Measurements from ENCODE around the gene DOCK3. TPM values are rescaled to one million over a fixed set of nuclear protein-coding genes. Genes with fewer than 3 reads are reported as not detected.

DOCK3 gene
- total RNA-seq, 1 experiment from 2014 or later = 8.3 TPM

- DNase-seq = no peak
- Histone ChIP-seq H3K18ac (ENCODE audit: insufficient read length, low read depth, low read length) (no peak overlapping the region), H3K79me2 (ENCODE audit: insufficient read depth, low read length) (no peaks in the 10 kb centered on the region), H3K27ac (ENCODE audit: insufficient read length, low read depth, low read length) (no peak overlapping the region), H3K23me2 (ENCODE audit: insufficient read length, low read depth, low read length, poor library complexity, severe bottlenecking) (no peaks in the 10 kb centered on the region), H3K9me3 (ENCODE audit: control insufficient read depth, low read depth, low read length) (no peaks in the 10 kb centered on the region), H4K5ac (ENCODE audit: insufficient read length, low read depth, low read length) (no peak overlapping the region), H4K8ac (replicated peaks; ENCODE audit: insufficient read length, low read depth, low read length) (no peak overlapping the region), H3K9ac (ENCODE audit: extremely low read depth, insufficient read length, low read length) (no peak overlapping the region), H2AK5ac (ENCODE audit: insufficient read length, low read length) (no peak overlapping the region), H3K56ac (ENCODE audit: insufficient read length, low read depth, low read length) (no peak overlapping the region), H3K23ac (ENCODE audit: insufficient read length, low read depth, low read length) (no peak overlapping the region), H2BK15ac (ENCODE audit: low read depth, low read length) (no peak overlapping the region), H2AFZ (ENCODE audit: low read length) (no peak overlapping the region), H3K79me1 (ENCODE audit: insufficient read depth, low read depth, low read length, poor library complexity, severe bottlenecking) (no peaks in the 10 kb centered on the region), H3K4me1 (ENCODE audit: insufficient read depth, low read length) (no peaks in the 10 kb centered on the region), H2BK20ac (ENCODE audit: low read depth, low read length, poor library complexity, severe bottlenecking) (no peak overlapping the region), H2BK5ac (ENCODE audit: insufficient read length, low read length) (no peak overlapping the region), H3T11ph (ENCODE audit: low read length) (no peak overlapping the region), H2BK12ac (ENCODE audit: insufficient read length, low read depth, low read length) (no peak overlapping the region), H3K4me2 (ENCODE audit: insufficient read depth, insufficient read length, low read length) (no peak overlapping the region), H3K4ac (ENCODE audit: low read depth, low read length) (no peak overlapping the region), H3K27me3 (ENCODE audit: insufficient read depth, low read length) (no peaks in the 10 kb centered on the region), H2BK120ac (ENCODE audit: low read depth, low read length, poor library complexity, severe bottlenecking) (no peak overlapping the region), H4K20me1 (ENCODE audit: control insufficient read depth, insufficient read depth, insufficient read length) (no peaks in the 10 kb centered on the region), H3K14ac (ENCODE audit: insufficient read depth, low read length) (no peak overlapping the region), H4K91ac (ENCODE audit: insufficient read length, low read depth, low read length) (no peak overlapping the region)
- peaks cover 18 to 21% of the 10 kb centered on the region in 2 experiments for H3K4me1 Mint-ChIP-seq
- WGBS (ENCODE audit: extremely low coverage, insufficient read length, low lambda C conversion rate) = no CpG with 5 or more reads among the region's 5 CpGs
- H3K36me3 Mint-ChIP-seq (ENCODE audit: insufficient read depth in 1 of 3, low read depth in 3 of 3) = peaks cover 5 to 6% (median 6%) of the 10 kb centered on the region in 3 experiments; a peak in 4 of 7 replicates
- no peak overlapping the region for H3K4me3 Mint-ChIP-seq
- no peak for TF ChIP-seq CTCF (conservative IDR thresholded peaks at IDR 0.05)
- H3K9me3 Mint-ChIP-seq = peaks cover 2 to 6% of the 10 kb centered on the region in 2 experiments; a peak in 1 of 5 replicates
- no peaks in the 10 kb centered on the region for H3K27me3 Mint-ChIP-seq (ENCODE audit: low read depth)
- H3K27ac Mint-ChIP-seq = peak overlapping the region in 1 of 3 experiments; percentile 88; a peak in 2 of 7 replicates
Measured at GRCh38 chr3:50983887-50984286, 309.2 kb downstream of the DOCK3 start.

Measured in H9 (cell line).